Transverse colon (tissue), 4 donors: ENCODE measurements around the gene ITGB1BP2. TPM values are rescaled to one million over a fixed set of nuclear protein-coding genes. Genes with fewer than 3 reads are reported as not detected.
"Not testable (repeated sequence)": the region's sequence is repeated elsewhere in the genome, so short reads cannot be mapped to it uniquely, and the experiment has no call there.

Experiments used
- DNase-seq: peaks from one replicate; pipeline ENCODE4 v3.0.0-alpha.2; 2019
- H3K27ac ChIP-seq, 4 donors: fragments of 200-600 bp; sonication (generic); 2 replicates each; pipeline ENCODE4 v1.5.1; 2016 to 2018; ENCODE audit warnings: inconsistent platforms in 4 of 4
- H3K27me3 ChIP-seq: fragments of 200-600 bp; sonication (generic); 2 replicates; pipeline ENCODE4 v1.5.1; 2017; ENCODE audit warnings: inconsistent platforms
- H3K36me3 ChIP-seq, 4 donors: fragments of 200-600 bp; sonication (generic); 2 replicates each; pipeline ENCODE4 v1.5.1; 2017 to 2019; ENCODE audit warnings: inconsistent platforms in 4 of 4
- H3K4me1 ChIP-seq, 4 donors: fragments of 200-600 bp; sonication (generic); 2 replicates each; pipeline ENCODE4 v1.5.1; 2017 to 2020; ENCODE audit warnings: inconsistent platforms in 4 of 4
- H3K4me3 ChIP-seq, 4 donors: fragments of 200-600 bp; sonication (generic); 1 replicate in 1 of 4; 2 replicates in 3 of 4; pipeline versions ENCODE4 v1.5.1 to v1.6.1; 2017 to 2019; ENCODE audit warnings: inconsistent platforms in 4 of 4
- H3K9me3 ChIP-seq, 2 donors: fragments of 200-600 bp; sonication (generic); 2 replicates each; pipeline ENCODE4 v1.5.1; 2017 to 2019; ENCODE audit warnings: inconsistent platforms in 2 of 2
- CTCF ChIP-seq, 5 experiments: fragments of 200-600 bp in 3 of 5; fragments of 450-650 bp in 2 of 5; sonication (generic) in 3 of 5; IDR thresholded peaks; 1 replicate in 2 of 5; 2 replicates in 3 of 5; pipeline ENCODE4 v1.5.1; 2016 to 2017; ENCODE audit warnings: antibody characterized with exemption in 5 of 5, inconsistent platforms in 3 of 5, mild to moderate bottlenecking in 2 of 5, moderate library complexity in 1 of 5
- EP300 ChIP-seq: sonication (generic); formaldehyde crosslinking; IDR thresholded peaks from one replicate; pipeline ENCODE4 v1.6.1; 2017; ENCODE audit warnings: antibody characterized with exemption, low read depth
- POLR2A ChIP-seq: fragments of 450-650 bp; IDR thresholded peaks from one replicate; pipeline ENCODE4 v1.6.1; 2016; ENCODE audit warnings: antibody characterized with exemption, mild to moderate bottlenecking, moderate library complexity
- POLR2AphosphoS5 ChIP-seq, 3 donors: sonication (generic); formaldehyde crosslinking; IDR thresholded peaks; one replicate each; pipeline ENCODE4 v1.6.1; 2016; ENCODE audit warnings: antibody characterized with exemption in 3 of 3
- WGBS, 2 donors: methylation state at CpG; one replicate each; pipeline ENCODE4 v1.1.5; 2018; ENCODE audit warnings: low coverage in 1 of 2; 5-methylcytosine and 5-hydroxymethylcytosine counted together
- in situ Hi-C, 4 donors: fragments of 200-750 bp; cut with MboI; loops; one replicate each; pipeline versions ENCODE4 v1.15.0 to v1.15.1; 2017; ENCODE audit warnings: low sequenced_read_pairs in 3 of 4, low pct_ligation_motif_present in 1 of 4, low pct_unique_long_range_greater_than_20kb in 1 of 4
- intact Hi-C: fragments of 100-400 bp; cut with DNase I; formaldehyde crosslinking; loops from one replicate; pipeline ENCODE4 v1.15.1; 2023; ENCODE audit warnings: low total_unique reads
- total RNA-seq, 4 donors: library from RNA; depleted of rRNA; stranded (reverse); fragments of >200 nt; gene quantifications; one replicate each; pipeline ENCODE4 v1.1.0, GENCODE V29; 2016

Gene ITGB1BP2
- total RNA-seq, 4 donors from 2014 or later: 2.9 to 6.8 TPM; not detected in 2

- in situ Hi-C loops: no loop called here
- H3K9me3 ChIP-seq: no peaks in the 10 kb centered on the region
- H3K4me1 ChIP-seq: no peaks in the 10 kb centered on the region
- no peak overlapping the region for H3K4me3 ChIP-seq
- no peak for TF ChIP-seq POLR2AphosphoS5 (IDR thresholded peaks at IDR 0.05)
- TF ChIP-seq EP300: no peak
- TF ChIP-seq CTCF (IDR thresholded peaks at IDR 0.05): no peak
- no peak for TF ChIP-seq POLR2A
- no peak overlapping the region for H3K27ac ChIP-seq
- 75 to 82% methylated on average over 1 of the region's 1 CpG for WGBS, 2 donors
- H3K36me3 ChIP-seq: no peaks in the 10 kb centered on the region
- intact Hi-C loops: no loop called here
- H3K27me3 ChIP-seq: no peaks in the 10 kb centered on the region
- no peak for DNase-seq
These were observed 20.2 kb downstream of the ITGB1BP2 start for GRCh38 chrX:71321731-71322130.

GRCh38 chrX:71324452-71324851 lies 22.9 kb downstream of the ITGB1BP2 start:
- H3K27me3 ChIP-seq, H3K9me3 ChIP-seq, H3K36me3 ChIP-seq, H3K27ac ChIP-seq, DNase-seq, in situ Hi-C loops, H3K4me3 ChIP-seq, intact Hi-C loops, H3K4me1 ChIP-seq: not testable (repeated sequence)
- 93% methylated on average over 11 of the region's 11 CpGs; no CpG with 5 or more reads in 1 of the 2 donors for WGBS, 2 donors

GRCh38 chrX:71326394-71326793 lies 24.8 kb downstream of the ITGB1BP2 start:
- in situ Hi-C loops: no loop called here
- intact Hi-C loops: no loop called here
- Histone ChIP-seq H3K36me3 (no peaks in the 10 kb centered on the region), H3K27ac (no peak overlapping the region), H3K9me3 (no peaks in the 10 kb centered on the region), H3K27me3 (no peaks in the 10 kb centered on the region), H3K4me3 (no peak overlapping the region), H3K4me1 (no peaks in the 10 kb centered on the region)
- 89% methylated on average over 3 of the region's 3 CpGs; no CpG with 5 or more reads in 1 of the 2 donors for WGBS, 2 donors
- DNase-seq: no peak
- TF ChIP-seq EP300: no peak
- TF ChIP-seq POLR2AphosphoS5 (IDR thresholded peaks at IDR 0.05): no peak
- no peak for TF ChIP-seq CTCF (IDR thresholded peaks at IDR 0.05)
- TF ChIP-seq POLR2A: no peak

- 58 to 80% methylated on average over 1 to 3 of the region's 5 CpGs for WGBS, 2 donors
- H3K4me3 ChIP-seq, intact Hi-C loops, H3K27ac ChIP-seq, in situ Hi-C loops, H3K36me3 ChIP-seq, H3K9me3 ChIP-seq, DNase-seq, H3K27me3 ChIP-seq, H3K4me1 ChIP-seq: not testable (repeated sequence)
These were observed 47.7 kb downstream of the ITGB1BP2 start for GRCh38 chrX:71349151-71349665.

GRCh38 chrX:71349867-71350266 lies 48.3 kb downstream of the ITGB1BP2 start:
- DNase-seq, H3K27me3 ChIP-seq, H3K36me3 ChIP-seq, in situ Hi-C loops, H3K4me1 ChIP-seq, H3K4me3 ChIP-seq, H3K27ac ChIP-seq, H3K9me3 ChIP-seq, intact Hi-C loops: not testable (repeated sequence)
- 41% methylated on average over 3 of the region's 6 CpGs; no CpG with 5 or more reads in 1 of the 2 donors for WGBS, 2 donors

- DNase-seq, H3K27ac ChIP-seq, H3K27me3 ChIP-seq, H3K4me1 ChIP-seq, H3K9me3 ChIP-seq, H3K4me3 ChIP-seq, in situ Hi-C loops, H3K36me3 ChIP-seq, intact Hi-C loops: not testable (repeated sequence)
- WGBS, 2 donors: 74% methylated on average over 5 of the region's 5 CpGs; no CpG with 5 or more reads in 1 of the 2 donors
These were observed 50.9 kb downstream of the ITGB1BP2 start for GRCh38 chrX:71352439-71352838.

Other genes starting within 250 kb of the ITGB1BP2 start
- 10 to 100 TPM; 16.8 to 69.5 (median 35.0) TPM for gene SNX12, start 233.4 kb upstream of the ITGB1BP2 start, total RNA-seq
- 100 to 1,000 TPM in 1 of 4 donors, 10 to 100 TPM in 3; 23.3 to 152 (median 35.4) TPM for gene FOXO4, start 205.9 kb upstream of the ITGB1BP2 start, total RNA-seq
- not detected for gene CXorf65, start 195.0 kb upstream of the ITGB1BP2 start, total RNA-seq
- gene IL2RG, start 190.2 kb upstream of the ITGB1BP2 start, total RNA-seq: 100 to 1,000 TPM in 1 of 4 donors, 10 to 100 TPM in 2, 1 to 10 TPM in 1; 3.8 to 231 (median 44.0) TPM
- 10 to 100 TPM; 26.5 to 41.4 (median 40.0) TPM for gene MED12, start 183.2 kb upstream of the ITGB1BP2 start, total RNA-seq
- 1 to 10 TPM in 1 of 4 donors, under 1 TPM in 2, not detected in 1; 0.40 to 1.1 (median 0.64) TPM for gene NLGN3, start 156.9 kb upstream of the ITGB1BP2 start, total RNA-seq
- gene GJB1, start 78.5 kb upstream of the ITGB1BP2 start, total RNA-seq: 10 to 100 TPM; 20.9 to 73.3 (median 48.3) TPM
- gene ZMYM3, start 47.6 kb upstream of the ITGB1BP2 start, total RNA-seq: 10 to 100 TPM in 3 of 4 donors, 1 to 10 TPM in 1; 5.2 to 26.9 (median 13.4) TPM
- gene NONO, start 18.1 kb upstream of the ITGB1BP2 start, total RNA-seq: 100 to 1,000 TPM; 173 to 304 (median 187) TPM
- gene TAF1, start 64.6 kb downstream of the ITGB1BP2 start, total RNA-seq: 10 to 100 TPM; 35.2 to 65.4 (median 39.3) TPM
- gene OGT, start 231.4 kb downstream of the ITGB1BP2 start, total RNA-seq: 100 to 1,000 TPM; 146 to 307 (median 237) TPM